HG02678 (cell line): ENCODE data around the gene SRP9.
"Not testable (repeated sequence)": the region's sequence is repeated elsewhere in the genome, so short reads cannot be mapped to it uniquely, and the experiment has no call there.

Experiments
- ATAC-seq: cut with Tn5 transposase; IDR thresholded peaks from one replicate; pipeline ENCODE4 v1.9.1; 2021; ENCODE audit warnings: mild to moderate bottlenecking, moderate library complexity; ENCODE audit not compliant: unreplicated experiment

The SRP9 gene

GRCh38 chr1:225774281-225775147 is 3.1 kb upstream of the SRP9 start:
- no peak for ATAC-seq

- ATAC-seq, result no peak
Observed at GRCh38 chr1:225776294-225776693, 1.3 kb upstream of the SRP9 start.

- ATAC-seq, result no peak
Observed at GRCh38 chr1:225777058-225777582, 506 bp upstream of the SRP9 start.

GRCh38 chr1:225778337-225778669 is 677 bp downstream of the SRP9 start:
- no peak for ATAC-seq

- not testable (repeated sequence) for ATAC-seq
Observed at GRCh38 chr1:225779165-225779564, 1.5 kb downstream of the SRP9 start.

- no peak for ATAC-seq
Observed at GRCh38 chr1:225780134-225780533, 2.5 kb downstream of the SRP9 start.

GRCh38 chr1:225780630-225781029 is 3.0 kb downstream of the SRP9 start:
- ATAC-seq, result no peak

- ATAC-seq, result not testable (repeated sequence)
Observed at GRCh38 chr1:225789142-225789541, 11.5 kb downstream of the SRP9 start.

- no peak for ATAC-seq
Observed at GRCh38 chr1:225794954-225795353, 17.3 kb downstream of the SRP9 start.

GRCh38 chr1:225796097-225796496 is 18.5 kb downstream of the SRP9 start:
- not testable (repeated sequence) for ATAC-seq

GRCh38 chr1:225801146-225801545 is 23.5 kb downstream of the SRP9 start:
- not testable (repeated sequence) for ATAC-seq

- no peak for ATAC-seq
Observed at GRCh38 chr1:225806249-225806648, 28.6 kb downstream of the SRP9 start.

- not testable (repeated sequence) for ATAC-seq
Observed at GRCh38 chr1:225806736-225807135, 29.1 kb downstream of the SRP9 start.

- no peak for ATAC-seq
Observed at GRCh38 chr1:225808136-225808535, 30.5 kb downstream of the SRP9 start.

GRCh38 chr1:225809842-225810578 is 32.4 kb downstream of the SRP9 start, which contains the start of gene EPHX1:
EPHX1 (plus strand) TSS chr1:225810124; CDS start chr1:225828730, 18,606 bp downstream.
- peak; percentile 97 for ATAC-seq

GRCh38 chr1:225810579-225811538 is 33.2 kb downstream of the SRP9 start:
- ATAC-seq, result not testable (repeated sequence)

GRCh38 chr1:225811622-225812487 is 34.2 kb downstream of the SRP9 start:
- no peak for ATAC-seq

GRCh38 chr1:225812488-225813213 is 35.0 kb downstream of the SRP9 start:
- ATAC-seq, result no peak
